Measurements from ENCODE around the gene IGF2BP2.
"Not testable (repeated sequence)": the region's sequence is repeated elsewhere in the genome, so short reads cannot be mapped to it uniquely, and the experiment has no call there.

DNA sequence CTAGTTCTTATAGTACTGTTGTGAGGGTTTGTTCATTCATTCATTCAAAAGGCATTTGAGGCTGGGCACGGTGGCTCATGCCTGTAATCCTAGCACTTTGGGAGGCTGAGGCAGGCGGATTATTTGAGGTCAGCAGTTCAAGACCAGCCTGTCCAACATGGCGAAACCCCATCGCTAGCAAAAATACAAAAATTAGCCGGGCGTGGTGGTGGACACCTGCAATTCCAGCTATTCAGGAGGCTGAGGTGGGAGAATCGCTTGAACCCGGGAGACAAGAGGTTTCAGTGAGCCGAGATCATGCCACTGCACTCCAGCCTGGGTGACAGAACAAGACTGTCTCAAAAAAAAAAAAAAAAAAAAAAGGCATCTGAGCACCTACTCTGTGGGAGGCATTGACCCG lies 163.5 kb downstream of the IGF2BP2 start:
- TF ChIP-seq, protein P1, sequence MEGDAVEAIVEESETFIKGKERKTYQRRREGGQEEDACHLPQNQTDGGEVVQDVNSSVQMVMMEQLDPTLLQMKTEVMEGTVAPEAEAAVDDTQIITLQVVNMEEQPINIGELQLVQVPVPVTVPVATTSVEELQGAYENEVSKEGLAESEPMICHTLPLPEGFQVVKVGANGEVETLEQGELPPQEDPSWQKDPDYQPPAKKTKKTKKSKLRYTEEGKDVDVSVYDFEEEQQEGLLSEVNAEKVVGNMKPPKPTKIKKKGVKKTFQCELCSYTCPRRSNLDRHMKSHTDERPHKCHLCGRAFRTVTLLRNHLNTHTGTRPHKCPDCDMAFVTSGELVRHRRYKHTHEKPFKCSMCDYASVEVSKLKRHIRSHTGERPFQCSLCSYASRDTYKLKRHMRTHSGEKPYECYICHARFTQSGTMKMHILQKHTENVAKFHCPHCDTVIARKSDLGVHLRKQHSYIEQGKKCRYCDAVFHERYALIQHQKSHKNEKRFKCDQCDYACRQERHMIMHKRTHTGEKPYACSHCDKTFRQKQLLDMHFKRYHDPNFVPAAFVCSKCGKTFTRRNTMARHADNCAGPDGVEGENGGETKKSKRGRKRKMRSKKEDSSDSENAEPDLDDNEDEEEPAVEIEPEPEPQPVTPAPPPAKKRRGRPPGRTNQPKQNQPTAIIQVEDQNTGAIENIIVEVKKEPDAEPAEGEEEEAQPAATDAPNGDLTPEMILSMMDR (IDR thresholded peaks at IDR 0.05) = not testable (repeated sequence)
- TF ChIP-seq POLR2A (IDR thresholded peaks at IDR 0.05) = not testable (repeated sequence)

All from lower leg skin (tissue), 3 donors.